D341Med (cell line): ENCODE data around the gene CSPG4.
"Not testable (repeated sequence)": the region's sequence is repeated elsewhere in the genome, so short reads cannot be mapped to it uniquely, and the experiment has no call there.

Source experiments
- DNase-seq: peaks from one replicate; pipeline ENCODE4 v3.0.0; 2012; ENCODE audit warnings: low spot score

Gene CSPG4

GRCh38 chr15:75703440-75704262 is 9.0 kb downstream of the CSPG4 start:
- DNase-seq, result not testable (repeated sequence)

DNA sequence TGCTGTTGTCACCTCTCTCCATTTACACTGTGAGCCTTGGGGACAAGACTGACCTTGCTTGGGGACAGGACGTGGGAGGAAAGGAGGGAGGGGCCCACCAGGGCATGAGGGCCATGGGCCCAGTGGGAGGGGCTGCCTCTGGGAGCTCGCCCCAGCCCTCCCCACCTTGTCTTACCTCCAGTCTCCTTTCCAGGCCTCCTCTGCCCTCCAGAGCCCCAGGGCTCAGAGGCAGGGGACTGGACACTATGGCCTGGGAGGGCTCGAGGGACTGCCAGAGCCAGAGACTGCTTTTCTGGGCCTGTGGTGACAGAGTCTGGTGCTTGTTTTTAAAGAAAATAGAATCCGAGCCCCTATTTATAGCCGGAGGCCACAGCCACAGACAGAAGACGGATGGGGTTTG is 10.2 kb downstream of the CSPG4 start:
- no peak for DNase-seq

GRCh38 chr15:75701071-75702003 is 11.3 kb downstream of the CSPG4 start:
- DNase-seq, result not testable (repeated sequence)

DNA sequence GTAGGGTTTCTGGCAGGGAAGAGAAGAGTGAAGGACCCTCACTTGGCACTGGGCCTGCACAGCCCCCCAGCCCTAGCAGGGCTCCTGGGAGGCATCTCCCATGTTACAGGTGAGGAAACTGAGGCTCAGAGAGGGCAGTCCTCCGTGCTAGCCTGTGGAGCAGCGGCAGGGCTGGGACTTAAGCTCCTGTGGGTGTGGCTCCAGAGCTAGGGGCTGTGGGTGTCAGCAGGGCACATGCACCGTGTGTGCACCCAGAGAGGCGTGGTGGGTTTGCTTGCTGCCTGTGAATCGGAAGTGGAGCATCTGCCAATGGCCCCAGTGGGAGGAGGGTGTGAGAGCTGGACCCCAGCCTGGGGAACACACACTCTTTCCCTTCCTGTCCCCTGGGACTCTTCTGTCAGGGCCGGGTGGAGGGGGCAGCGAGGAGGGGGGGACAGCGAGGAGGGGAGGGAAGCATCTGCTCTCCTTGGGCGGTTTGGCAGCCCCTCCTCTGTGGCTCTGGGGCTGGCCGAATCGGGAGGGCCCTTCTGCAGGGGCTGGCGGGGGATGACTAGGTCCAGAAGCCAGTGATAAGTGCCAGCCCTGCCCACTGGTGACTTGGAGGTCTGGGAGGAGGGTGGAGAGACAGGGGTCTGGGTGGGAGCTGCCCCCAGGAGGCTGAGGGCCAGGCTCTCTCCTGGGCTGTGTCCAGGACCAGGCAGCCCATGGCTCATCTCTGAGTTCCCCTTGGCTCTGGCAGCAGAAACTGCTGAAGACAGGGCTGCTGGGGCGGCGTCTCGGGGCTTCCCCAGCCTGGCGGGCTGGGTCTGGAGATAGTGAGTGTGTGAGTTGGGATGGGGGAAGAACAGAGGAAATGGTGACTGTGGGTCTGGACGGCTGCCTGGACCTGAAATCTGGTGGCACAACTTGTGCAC is 12.4 kb downstream of the CSPG4 start:
- DNase-seq, result peak; percentile 64

GRCh38 chr15:75699517-75699916 is 13.1 kb downstream of the CSPG4 start:
- not testable (repeated sequence) for DNase-seq

GRCh38 chr15:75697974-75698747 is 14.5 kb downstream of the CSPG4 start:
- DNase-seq, result not testable (repeated sequence)

- DNase-seq, result no peak
These were observed 15.1 kb downstream of the CSPG4 start for GRCh38 chr15:75697523-75697922.

DNA sequence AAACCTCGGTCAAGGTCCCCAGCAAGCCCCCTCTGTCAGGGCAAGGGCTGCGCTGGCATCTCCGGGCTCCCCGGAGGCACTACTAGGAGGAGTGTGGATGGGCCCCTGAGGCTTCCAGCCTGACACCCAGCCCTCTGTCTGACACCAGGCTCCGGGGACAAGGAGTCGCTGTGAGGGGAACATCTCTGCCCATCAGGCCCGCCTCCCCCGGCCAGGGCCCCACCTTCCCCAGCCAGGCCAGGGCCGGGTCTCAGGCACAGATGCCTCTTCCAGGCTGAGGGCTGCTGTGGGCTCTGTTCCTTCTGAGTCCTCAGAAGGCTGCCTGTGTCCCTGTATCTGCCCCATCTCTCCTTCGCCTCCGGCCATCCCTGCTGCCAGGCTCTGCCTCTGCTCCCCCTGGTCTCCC is 15.8 kb downstream of the CSPG4 start:
- no peak for DNase-seq

- no peak for DNase-seq
These were observed 16.3 kb downstream of the CSPG4 start for GRCh38 chr15:75696311-75696720.

GRCh38 chr15:75695634-75696310 is 16.9 kb downstream of the CSPG4 start:
- DNase-seq, result no peak

GRCh38 chr15:75695220-75695619 is 17.4 kb downstream of the CSPG4 start:
- no peak for DNase-seq

DNA sequence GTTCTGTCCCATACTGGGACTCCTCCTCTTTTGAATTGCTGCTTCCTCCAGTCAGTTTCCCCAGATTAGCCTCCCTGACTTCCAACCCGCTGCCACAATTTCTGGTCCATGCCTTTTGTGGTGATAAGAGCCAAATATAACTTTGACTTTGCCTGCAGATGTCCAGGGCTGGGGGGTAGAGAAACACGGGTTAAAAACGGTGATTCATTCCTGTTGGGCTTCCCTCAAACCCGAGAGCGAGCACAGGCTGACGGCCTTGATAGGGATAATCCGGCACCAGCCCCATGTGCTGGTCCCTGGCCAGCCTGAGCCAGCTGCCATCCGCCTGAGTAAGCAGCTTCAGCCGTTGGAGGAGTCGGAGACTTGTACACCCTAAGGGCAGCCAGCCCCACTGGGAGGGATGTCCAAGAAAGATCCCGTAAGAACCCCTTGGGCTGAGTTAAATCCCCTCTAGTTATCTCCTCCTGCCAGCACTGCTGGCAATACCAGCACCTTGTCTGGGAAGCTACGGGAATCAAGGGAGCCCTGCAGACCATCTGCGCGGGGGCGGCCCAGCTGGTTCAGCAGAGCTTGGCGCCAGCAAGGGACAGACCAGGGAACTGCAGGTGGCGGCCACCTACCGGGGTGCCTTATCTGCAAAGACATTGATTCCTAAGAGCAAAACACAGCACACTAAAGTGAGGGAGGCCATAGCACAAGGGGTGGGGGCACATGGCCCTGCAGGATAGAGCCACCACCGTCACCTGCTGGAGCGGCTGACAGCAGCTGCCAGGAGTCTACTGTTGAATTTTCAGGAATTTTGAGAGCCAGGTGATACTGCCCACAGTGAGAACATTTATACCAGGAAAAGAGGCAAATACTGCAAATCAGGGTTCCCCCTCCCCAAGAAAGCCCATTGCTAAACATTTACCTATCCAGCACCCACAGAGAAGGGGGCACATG is 18.1 kb downstream of the CSPG4 start:
- DNase-seq, result peak; percentile 91

GRCh38 chr15:75693501-75694240 is 19.0 kb downstream of the CSPG4 start:
- DNase-seq, result no peak

- DNase-seq, result not testable (repeated sequence)
These were observed 19.6 kb downstream of the CSPG4 start for GRCh38 chr15:75693028-75693427.

DNA sequence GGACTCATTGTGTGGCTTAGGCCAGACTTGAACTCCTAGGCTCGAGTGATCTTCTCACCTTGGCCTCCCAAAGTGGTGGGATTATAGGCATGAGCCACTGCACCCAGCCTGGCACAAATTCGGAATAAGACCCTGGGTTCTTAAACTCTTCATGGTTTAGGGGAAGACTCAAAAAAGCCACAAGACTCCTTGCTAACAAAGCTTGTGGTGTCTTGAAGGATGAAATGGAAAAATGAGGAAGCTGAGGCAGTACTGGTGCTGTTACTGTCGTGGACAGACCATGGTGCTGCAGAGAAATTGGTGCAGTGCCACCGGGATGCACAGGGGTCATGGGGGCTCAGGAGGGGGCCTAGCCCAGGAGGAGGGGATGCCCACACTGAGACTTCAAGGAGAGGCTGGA is 20.3 kb downstream of the CSPG4 start:
- not testable (repeated sequence) for DNase-seq

DNA sequence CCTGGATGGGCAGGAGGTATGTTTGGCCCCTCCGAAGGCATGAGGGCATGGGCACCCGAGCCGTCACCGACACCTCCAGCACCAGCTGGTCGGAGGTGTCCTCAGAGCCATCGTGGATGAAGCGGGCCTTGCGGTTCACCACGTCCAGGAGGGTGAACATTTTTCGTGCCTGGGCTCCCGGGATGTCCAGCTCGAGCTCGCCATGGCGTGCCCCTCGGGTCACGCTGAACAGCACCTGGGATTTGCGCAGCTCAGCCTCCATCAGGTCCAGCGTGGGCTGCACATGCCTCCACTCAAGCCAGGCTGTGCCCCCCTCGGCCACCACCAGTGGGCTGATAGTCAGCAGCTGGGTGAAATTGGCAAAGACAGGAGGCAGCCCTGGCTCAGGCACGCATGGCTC is 23.2 kb downstream of the CSPG4 start:
- not testable (repeated sequence) for DNase-seq

DNA sequence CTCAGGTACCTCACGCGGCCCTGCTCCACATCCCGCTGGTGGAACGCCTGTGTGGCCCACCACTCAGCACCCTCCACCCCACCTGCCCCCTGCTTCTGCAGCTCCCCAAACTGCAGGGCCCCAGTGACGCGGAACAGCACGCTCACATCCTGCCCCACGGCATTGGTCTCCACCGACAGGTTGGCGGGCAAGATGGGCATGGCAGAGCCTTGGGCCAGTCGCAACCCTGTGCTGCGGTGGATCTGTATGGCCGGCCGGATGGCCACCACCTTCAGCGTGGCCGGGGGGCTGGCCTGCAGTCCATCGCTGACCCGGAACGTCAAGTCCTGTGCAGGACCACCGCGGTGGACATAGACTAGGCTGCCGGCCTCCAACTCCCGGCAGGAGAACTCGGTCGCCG is 23.8 kb downstream of the CSPG4 start:
- no peak for DNase-seq

DNA sequence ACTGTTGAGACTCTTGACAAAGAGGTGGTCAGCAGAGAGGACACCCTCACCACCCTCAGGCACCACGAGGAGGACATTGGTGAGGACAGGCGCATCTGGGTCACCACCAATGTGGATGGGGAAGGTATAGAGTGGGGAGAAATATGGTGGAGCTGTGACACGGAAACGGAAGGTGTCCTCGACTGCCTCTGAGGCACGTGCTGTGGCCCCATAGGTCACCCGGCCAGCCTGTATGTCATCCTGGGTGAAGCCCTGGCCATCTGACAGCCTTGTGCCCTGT is 24.4 kb downstream of the CSPG4 start:
- DNase-seq, result no peak
